GM12878 (cell line): ENCODE measurements around the gene EML5. TPM values are rescaled to one million over a fixed set of nuclear protein-coding genes. Genes with fewer than 3 reads are reported as not detected.
A peak's percentile ranks its signal among the peaks of the same experiment; 100 is the strongest.

Experiments used
- BHLHE40 ChIP-seq, 2 experiments: fragments of 450-650 bp in 1 of 2; IDR thresholded peaks; 2 replicates each; pipeline ENCODE4 v1.6.1; 2011 to 2017; ENCODE audit warnings: low read depth in 2 of 2, borderline replicate concordance in 1 of 2, improper control_type of control experiment in 1 of 2, low read length in 1 of 2, mild to moderate bottlenecking in 1 of 2
- CBX3 ChIP-seq: fragments of 200-600 bp; sonication (generic); IDR thresholded peaks from 2 replicates; pipeline ENCODE4 v1.6.1; 2016; ENCODE audit warnings: low read depth, borderline replicate concordance
- CREB1 ChIP-seq: IDR thresholded peaks from 2 replicates; pipeline ENCODE4 v1.6.1; 2012; ENCODE audit warnings: low read depth, mild to moderate bottlenecking, inconsistent platforms
- EED ChIP-seq: sonication (generic); IDR thresholded peaks from 2 replicates; pipeline ENCODE4 v1.6.1; 2016; ENCODE audit warnings: antibody characterized with exemption, low read depth
- MYC ChIP-seq: IDR thresholded peaks from 2 replicates; pipeline ENCODE4 v1.6.1; 2011; ENCODE audit warnings: mild to moderate bottlenecking, low read length, moderate library complexity, inconsistent platforms; ENCODE audit not compliant: insufficient read depth, insufficient replicate concordance, insufficient read length, severe bottlenecking
- NFYA ChIP-seq: IDR thresholded peaks from 2 replicates; pipeline ENCODE4 v1.6.1; 2011; ENCODE audit warnings: low read depth, mild to moderate bottlenecking, low read length, improper control_type of control experiment, borderline replicate concordance
- NFYB ChIP-seq: IDR thresholded peaks from 2 replicates; pipeline ENCODE4 v1.6.1; 2011; ENCODE audit warnings: low read depth, mild to moderate bottlenecking, low read length, improper control_type of control experiment, moderate library complexity; ENCODE audit not compliant: insufficient read depth
- POLR2AphosphoS5 ChIP-seq: IDR thresholded peaks from 2 replicates; pipeline ENCODE4 v1.6.1; 2011; ENCODE audit warnings: mild to moderate bottlenecking, low read length, inconsistent platforms
- POU2F2 ChIP-seq: IDR thresholded peaks from 3 replicates; pipeline ENCODE4 v1.6.1; 2011; ENCODE audit warnings: low read depth, mild to moderate bottlenecking, low read length, borderline replicate concordance
- RELA ChIP-seq: fragments of 450-650 bp; IDR thresholded peaks from 2 replicates; pipeline ENCODE4 v1.8.0; 2014; ENCODE audit warnings: borderline replicate concordance; ENCODE audit not compliant: partially characterized antibody
- RELB ChIP-seq: fragments of 450-650 bp; IDR thresholded peaks from 2 replicates; pipeline ENCODE4 v1.6.1; 2017; ENCODE audit warnings: low read depth, mild to moderate bottlenecking, moderate library complexity
- SKIL ChIP-seq: fragments of 450-650 bp; IDR thresholded peaks from 2 replicates; pipeline ENCODE4 v1.6.1; 2017; ENCODE audit warnings: mild to moderate bottlenecking, low read depth, inconsistent platforms; ENCODE audit not compliant: poor library complexity, severe bottlenecking
- TBL1XR1 ChIP-seq: IDR thresholded peaks from 2 replicates; pipeline ENCODE4 v1.6.1; 2012; ENCODE audit warnings: low read depth, low read length, improper control_type of control experiment
- YBX1 ChIP-seq: fragments of 450-650 bp; IDR thresholded peaks from 2 replicates; pipeline ENCODE4 v1.6.1; 2016; ENCODE audit warnings: antibody characterized with exemption
- ZNF207 ChIP-seq: fragments of 450-650 bp; IDR thresholded peaks from 2 replicates; pipeline ENCODE4 v1.6.1; 2014; ENCODE audit warnings: antibody characterized with exemption, mild to moderate bottlenecking, borderline replicate concordance
- polyA plus RNA-seq, 11 experiments: library from polyadenylated mRNA; depleted of rRNA in 4 of 11; unstranded in 6 of 11; stranded (reverse) in 5 of 11; fragments of >200 nt; fragmentation: Nextera tagmentation in 4 of 11; fragmentation: Illumina TruSeq in 1 of 11; extraction: Ambion mirVana in 4 of 11; extraction: Trizol in 1 of 11; gene quantifications; 1 replicate in 1 of 11; 2 replicates in 10 of 11; pipeline versions ENCODE4 v1.2.1 to v1.2.3, GENCODE V29; 2011 to 2016; ENCODE audit warnings: inconsistent platforms in 2 of 11, missing spikeins in 2 of 11, low read depth in 1 of 11
- total RNA-seq, 4 experiments: library from RNA; depleted of rRNA in 3 of 4; stranded (reverse); fragments of >200 nt in 3 of 4; fragmentation: Illumina TruSeq in 1 of 4; extraction: Trizol in 1 of 4; gene quantifications; 2 replicates each; pipeline versions ENCODE4 v1.2.1 to v1.2.3, GENCODE V29; 2013 to 2021
- TF ChIP-seq, protein P1 (sequence below): fragments of 150-350 bp; IDR thresholded peaks from 2 replicates; pipeline ENCODE4 v1.6.1; 2014; ENCODE audit warnings: mild to moderate bottlenecking, low read depth, low read length
- TF ChIP-seq, protein P2 (sequence below): IDR thresholded peaks from 2 replicates; pipeline ENCODE4 v1.6.1; 2012; ENCODE audit warnings: low read depth, low read length, improper control_type of control experiment
- TF ChIP-seq, protein P3 (sequence below): IDR thresholded peaks from 2 replicates; pipeline ENCODE4 v1.6.1; 2011; ENCODE audit warnings: mild to moderate bottlenecking, low read depth, low read length, moderate library complexity; ENCODE audit not compliant: insufficient replicate concordance

The EML5 gene
- total and polyA plus RNA-seq, 10 of the 15 experiments (the other 5 are each of a cell fraction or from before 2014, with no cell fraction given) = 0.08 to 0.35 (median 0.22) TPM; not detected in 1

DNA sequence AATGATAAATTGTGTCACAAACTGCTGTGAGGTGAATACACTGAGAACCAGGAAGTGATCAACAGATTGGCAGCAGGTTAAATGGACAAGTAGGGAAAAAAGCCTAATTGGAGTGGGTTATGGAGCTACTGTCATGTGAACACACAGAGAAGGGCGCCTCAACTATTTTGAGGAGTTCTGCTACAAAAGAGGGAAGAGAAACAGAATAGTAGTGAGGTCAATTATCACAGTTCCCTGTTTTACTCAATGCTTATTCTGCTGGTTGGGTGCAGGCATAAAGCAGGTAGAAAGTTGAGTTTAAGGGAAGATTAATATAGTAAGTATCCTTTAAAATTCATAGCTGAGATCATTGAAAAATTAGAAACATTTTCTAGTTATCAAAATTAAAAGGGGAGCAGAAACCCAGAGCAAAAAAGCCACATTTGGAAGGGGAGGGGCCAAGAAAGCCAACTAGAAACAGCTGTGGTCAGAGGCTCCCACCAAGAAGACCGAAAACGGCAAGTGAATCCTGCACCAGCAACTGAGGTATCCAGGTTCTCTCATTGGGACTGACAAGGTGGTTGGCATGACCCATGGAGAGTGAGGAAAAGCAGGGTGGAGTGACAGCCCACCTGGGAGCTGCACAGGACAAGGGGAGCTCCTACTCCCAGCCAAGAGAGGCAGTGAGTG is 124.2 kb downstream of the EML5 start (continued):
- TF ChIP-seq YBX1 = no peak
- TF ChIP-seq, protein P1, sequence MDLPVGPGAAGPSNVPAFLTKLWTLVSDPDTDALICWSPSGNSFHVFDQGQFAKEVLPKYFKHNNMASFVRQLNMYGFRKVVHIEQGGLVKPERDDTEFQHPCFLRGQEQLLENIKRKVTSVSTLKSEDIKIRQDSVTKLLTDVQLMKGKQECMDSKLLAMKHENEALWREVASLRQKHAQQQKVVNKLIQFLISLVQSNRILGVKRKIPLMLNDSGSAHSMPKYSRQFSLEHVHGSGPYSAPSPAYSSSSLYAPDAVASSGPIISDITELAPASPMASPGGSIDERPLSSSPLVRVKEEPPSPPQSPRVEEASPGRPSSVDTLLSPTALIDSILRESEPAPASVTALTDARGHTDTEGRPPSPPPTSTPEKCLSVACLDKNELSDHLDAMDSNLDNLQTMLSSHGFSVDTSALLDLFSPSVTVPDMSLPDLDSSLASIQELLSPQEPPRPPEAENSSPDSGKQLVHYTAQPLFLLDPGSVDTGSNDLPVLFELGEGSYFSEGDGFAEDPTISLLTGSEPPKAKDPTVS = no peak
- TF ChIP-seq CBX3 = no peak
- no peak for TF ChIP-seq RELA
- no peak for TF ChIP-seq ZNF207
- peak; percentile 81; the same call in 1 of the 2 replicates for TF ChIP-seq RELB
- TF ChIP-seq, protein P2, sequence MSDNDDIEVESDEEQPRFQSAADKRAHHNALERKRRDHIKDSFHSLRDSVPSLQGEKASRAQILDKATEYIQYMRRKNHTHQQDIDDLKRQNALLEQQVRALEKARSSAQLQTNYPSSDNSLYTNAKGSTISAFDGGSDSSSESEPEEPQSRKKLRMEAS = no peak
- no peak for TF ChIP-seq MYC
- peak; percentile 51 for TF ChIP-seq EED
- TF ChIP-seq NFYA = no peak
- TF ChIP-seq, protein P3, sequence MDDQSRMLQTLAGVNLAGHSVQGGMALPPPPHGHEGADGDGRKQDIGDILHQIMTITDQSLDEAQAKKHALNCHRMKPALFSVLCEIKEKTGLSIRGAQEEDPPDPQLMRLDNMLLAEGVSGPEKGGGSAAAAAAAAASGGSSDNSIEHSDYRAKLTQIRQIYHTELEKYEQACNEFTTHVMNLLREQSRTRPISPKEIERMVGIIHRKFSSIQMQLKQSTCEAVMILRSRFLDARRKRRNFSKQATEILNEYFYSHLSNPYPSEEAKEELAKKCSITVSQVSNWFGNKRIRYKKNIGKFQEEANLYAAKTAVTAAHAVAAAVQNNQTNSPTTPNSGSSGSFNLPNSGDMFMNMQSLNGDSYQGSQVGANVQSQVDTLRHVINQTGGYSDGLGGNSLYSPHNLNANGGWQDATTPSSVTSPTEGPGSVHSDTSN = no peak
- TF ChIP-seq BHLHE40 (IDR thresholded peaks at IDR 0.05; ENCODE audit: borderline replicate concordance in 1 of 2, low read depth in 2 of 2, low read length in 1 of 2) = 0 out of 4 replicates have a peak, but pooled peaks of 1 of the 2 experiments have one; percentile 13
- no peak for TF ChIP-seq CREB1
- no peak for TF ChIP-seq POU2F2
- TF ChIP-seq SKIL = no peak
- TF ChIP-seq NFYB = no peak
- TF ChIP-seq POLR2AphosphoS5 = no peak
- no peak for TF ChIP-seq TBL1XR1
